ENCODE results near the gene HES5.

DNA sequence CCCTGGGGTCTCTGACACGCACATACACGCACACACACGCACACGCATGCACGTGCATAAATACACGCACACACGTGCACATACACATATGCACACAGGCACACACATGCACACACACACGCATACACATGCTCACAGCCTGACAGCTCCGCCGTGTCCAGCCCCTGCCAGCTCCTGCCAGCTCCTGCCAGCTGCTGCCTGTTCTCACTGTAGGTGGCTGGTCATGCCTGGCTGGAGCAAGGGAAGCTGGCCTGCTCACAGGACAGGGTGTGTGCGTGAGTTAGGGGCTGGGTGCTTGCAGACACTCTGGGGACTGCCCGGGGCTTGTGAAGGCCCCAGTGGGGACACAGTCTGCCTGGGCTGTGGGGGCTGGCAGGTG is 49.1 kb downstream of the HES5 start:
- TF ChIP-seq, protein P1, sequence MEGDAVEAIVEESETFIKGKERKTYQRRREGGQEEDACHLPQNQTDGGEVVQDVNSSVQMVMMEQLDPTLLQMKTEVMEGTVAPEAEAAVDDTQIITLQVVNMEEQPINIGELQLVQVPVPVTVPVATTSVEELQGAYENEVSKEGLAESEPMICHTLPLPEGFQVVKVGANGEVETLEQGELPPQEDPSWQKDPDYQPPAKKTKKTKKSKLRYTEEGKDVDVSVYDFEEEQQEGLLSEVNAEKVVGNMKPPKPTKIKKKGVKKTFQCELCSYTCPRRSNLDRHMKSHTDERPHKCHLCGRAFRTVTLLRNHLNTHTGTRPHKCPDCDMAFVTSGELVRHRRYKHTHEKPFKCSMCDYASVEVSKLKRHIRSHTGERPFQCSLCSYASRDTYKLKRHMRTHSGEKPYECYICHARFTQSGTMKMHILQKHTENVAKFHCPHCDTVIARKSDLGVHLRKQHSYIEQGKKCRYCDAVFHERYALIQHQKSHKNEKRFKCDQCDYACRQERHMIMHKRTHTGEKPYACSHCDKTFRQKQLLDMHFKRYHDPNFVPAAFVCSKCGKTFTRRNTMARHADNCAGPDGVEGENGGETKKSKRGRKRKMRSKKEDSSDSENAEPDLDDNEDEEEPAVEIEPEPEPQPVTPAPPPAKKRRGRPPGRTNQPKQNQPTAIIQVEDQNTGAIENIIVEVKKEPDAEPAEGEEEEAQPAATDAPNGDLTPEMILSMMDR (IDR thresholded peaks at IDR 0.05): no peak
- no peak for TF ChIP-seq POLR2A (IDR thresholded peaks at IDR 0.05)
